ENCODE measurements around the gene NADSYN1. TPM values are rescaled to one million over a fixed set of nuclear protein-coding genes. Genes with fewer than 3 reads are reported as not detected.
A peak's percentile ranks its signal among the peaks of the same experiment; 100 is the strongest.

NADSYN1 gene
- total and polyA plus RNA-seq, 2 experiments from 2014 or later = 35.6 to 54.9 TPM

DNA sequence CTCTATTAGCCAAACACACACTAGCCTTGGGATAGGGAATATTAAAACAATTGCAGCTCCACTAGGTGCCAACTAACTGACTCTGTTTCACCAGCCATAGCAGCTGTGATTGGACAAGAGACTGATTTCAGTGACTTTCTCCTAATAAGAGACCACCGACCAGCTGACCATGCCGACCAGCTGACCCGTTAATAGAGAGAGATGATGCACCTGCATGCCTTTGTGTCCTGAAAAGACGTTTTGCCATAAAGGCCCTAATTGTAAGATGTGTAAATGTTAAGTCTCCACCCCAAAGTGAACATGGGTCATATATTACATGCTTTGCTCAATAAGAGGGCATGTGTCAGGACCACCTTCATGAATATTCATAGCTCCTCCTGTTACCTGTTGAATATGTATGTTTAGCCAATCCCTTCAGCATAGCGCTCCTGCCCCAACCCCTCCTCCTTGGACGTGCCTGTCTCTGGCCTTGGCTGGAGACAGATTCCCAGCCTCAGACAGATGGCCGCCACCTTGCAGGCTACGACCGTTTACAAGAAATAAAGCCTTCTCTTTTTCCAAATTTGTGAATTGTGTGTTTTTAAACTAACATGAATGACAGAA, 1.3 kb upstream of the NADSYN1 start:
- Mint-ChIP-seq H3K9me3 (no peaks in the 10 kb centered on the region), H3K36me3 (ENCODE audit: low read depth) (peaks cover 30% of the 10 kb centered on the region), H3K27me3 (ENCODE audit: insufficient read depth, low read depth, poor library complexity) (peaks cover 18% of the 10 kb centered on the region), H3K4me3 (peak overlapping the region; percentile 87), H3K4me1 (peaks cover 38% of the 10 kb centered on the region), H3K27ac (peak overlapping the region; percentile 68)
- no peaks in the 10 kb centered on the region; the same call in 1 of the 2 replicates for H3F3A ChIP-seq (replicated peaks; ENCODE audit: low read depth)
- peak overlapping the region; percentile 82 for H3K4me2 ChIP-seq
- H3K27ac ChIP-seq (ENCODE audit: low read depth) = peak overlapping the region; percentile 78; the same call in 1 of the 2 replicates
- no peaks in the 10 kb centered on the region for H3K27me3 ChIP-seq (ENCODE audit: insufficient read depth)
- H3K9me2 ChIP-seq (ENCODE audit: insufficient read depth) = no peaks in the 10 kb centered on the region
- no peak overlapping the region for H2AFZ ChIP-seq
- DNase-seq (ENCODE audit: low spot score) (peak; percentile 84), ATAC-seq (peak; percentile 25)
- peaks cover 15% of the 10 kb centered on the region for H3K36me3 ChIP-seq (ENCODE audit: insufficient read depth)
- H3K4me3 ChIP-seq = peak overlapping the region; percentile 94
- TF ChIP-seq STAT1 (IDR thresholded peaks at IDR 0.05; ENCODE audit: unreplicated experiment) (no peak), JUNB (IDR thresholded peaks at IDR 0.05; ENCODE audit: unreplicated experiment) (no peak), NANOG (IDR thresholded peaks at IDR 0.05; ENCODE audit: borderline replicate concordance) (no peak), CREB1 (CRISPR knock-in tag; IDR thresholded peaks at IDR 0.05; ENCODE audit: low read depth) (no peak), EZH2phosphoT487 (IDR thresholded peaks at IDR 0.05; ENCODE audit: unreplicated experiment) (no peak), EZH2 (IDR thresholded peaks at IDR 0.05; ENCODE audit: low read depth, unreplicated experiment) (no peak), POLR2AphosphoS5 (IDR thresholded peaks at IDR 0.05; ENCODE audit: low read depth) (no peak), ZNF114 (CRISPR knock-in tag; IDR thresholded peaks at IDR 0.05) (no peak), ZNF331 (CRISPR knock-in tag; IDR thresholded peaks at IDR 0.05; ENCODE audit: low read depth) (no peak)
- TF ChIP-seq, protein P1, sequence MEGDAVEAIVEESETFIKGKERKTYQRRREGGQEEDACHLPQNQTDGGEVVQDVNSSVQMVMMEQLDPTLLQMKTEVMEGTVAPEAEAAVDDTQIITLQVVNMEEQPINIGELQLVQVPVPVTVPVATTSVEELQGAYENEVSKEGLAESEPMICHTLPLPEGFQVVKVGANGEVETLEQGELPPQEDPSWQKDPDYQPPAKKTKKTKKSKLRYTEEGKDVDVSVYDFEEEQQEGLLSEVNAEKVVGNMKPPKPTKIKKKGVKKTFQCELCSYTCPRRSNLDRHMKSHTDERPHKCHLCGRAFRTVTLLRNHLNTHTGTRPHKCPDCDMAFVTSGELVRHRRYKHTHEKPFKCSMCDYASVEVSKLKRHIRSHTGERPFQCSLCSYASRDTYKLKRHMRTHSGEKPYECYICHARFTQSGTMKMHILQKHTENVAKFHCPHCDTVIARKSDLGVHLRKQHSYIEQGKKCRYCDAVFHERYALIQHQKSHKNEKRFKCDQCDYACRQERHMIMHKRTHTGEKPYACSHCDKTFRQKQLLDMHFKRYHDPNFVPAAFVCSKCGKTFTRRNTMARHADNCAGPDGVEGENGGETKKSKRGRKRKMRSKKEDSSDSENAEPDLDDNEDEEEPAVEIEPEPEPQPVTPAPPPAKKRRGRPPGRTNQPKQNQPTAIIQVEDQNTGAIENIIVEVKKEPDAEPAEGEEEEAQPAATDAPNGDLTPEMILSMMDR (conservative IDR thresholded peaks at IDR 0.05; ENCODE audit: low read depth in 2 of 2) = no peak
- TF ChIP-seq, protein P2, sequence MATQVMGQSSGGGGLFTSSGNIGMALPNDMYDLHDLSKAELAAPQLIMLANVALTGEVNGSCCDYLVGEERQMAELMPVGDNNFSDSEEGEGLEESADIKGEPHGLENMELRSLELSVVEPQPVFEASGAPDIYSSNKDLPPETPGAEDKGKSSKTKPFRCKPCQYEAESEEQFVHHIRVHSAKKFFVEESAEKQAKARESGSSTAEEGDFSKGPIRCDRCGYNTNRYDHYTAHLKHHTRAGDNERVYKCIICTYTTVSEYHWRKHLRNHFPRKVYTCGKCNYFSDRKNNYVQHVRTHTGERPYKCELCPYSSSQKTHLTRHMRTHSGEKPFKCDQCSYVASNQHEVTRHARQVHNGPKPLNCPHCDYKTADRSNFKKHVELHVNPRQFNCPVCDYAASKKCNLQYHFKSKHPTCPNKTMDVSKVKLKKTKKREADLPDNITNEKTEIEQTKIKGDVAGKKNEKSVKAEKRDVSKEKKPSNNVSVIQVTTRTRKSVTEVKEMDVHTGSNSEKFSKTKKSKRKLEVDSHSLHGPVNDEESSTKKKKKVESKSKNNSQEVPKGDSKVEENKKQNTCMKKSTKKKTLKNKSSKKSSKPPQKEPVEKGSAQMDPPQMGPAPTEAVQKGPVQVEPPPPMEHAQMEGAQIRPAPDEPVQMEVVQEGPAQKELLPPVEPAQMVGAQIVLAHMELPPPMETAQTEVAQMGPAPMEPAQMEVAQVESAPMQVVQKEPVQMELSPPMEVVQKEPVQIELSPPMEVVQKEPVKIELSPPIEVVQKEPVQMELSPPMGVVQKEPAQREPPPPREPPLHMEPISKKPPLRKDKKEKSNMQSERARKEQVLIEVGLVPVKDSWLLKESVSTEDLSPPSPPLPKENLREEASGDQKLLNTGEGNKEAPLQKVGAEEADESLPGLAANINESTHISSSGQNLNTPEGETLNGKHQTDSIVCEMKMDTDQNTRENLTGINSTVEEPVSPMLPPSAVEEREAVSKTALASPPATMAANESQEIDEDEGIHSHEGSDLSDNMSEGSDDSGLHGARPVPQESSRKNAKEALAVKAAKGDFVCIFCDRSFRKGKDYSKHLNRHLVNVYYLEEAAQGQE (IDR thresholded peaks at IDR 0.05; ENCODE audit: unreplicated experiment) = no peak
- TF ChIP-seq, protein P3, sequence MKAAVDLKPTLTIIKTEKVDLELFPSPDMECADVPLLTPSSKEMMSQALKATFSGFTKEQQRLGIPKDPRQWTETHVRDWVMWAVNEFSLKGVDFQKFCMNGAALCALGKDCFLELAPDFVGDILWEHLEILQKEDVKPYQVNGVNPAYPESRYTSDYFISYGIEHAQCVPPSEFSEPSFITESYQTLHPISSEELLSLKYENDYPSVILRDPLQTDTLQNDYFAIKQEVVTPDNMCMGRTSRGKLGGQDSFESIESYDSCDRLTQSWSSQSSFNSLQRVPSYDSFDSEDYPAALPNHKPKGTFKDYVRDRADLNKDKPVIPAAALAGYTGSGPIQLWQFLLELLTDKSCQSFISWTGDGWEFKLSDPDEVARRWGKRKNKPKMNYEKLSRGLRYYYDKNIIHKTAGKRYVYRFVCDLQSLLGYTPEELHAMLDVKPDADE (IDR thresholded peaks at IDR 0.05) = no peak
- TF ChIP-seq, protein P4, sequence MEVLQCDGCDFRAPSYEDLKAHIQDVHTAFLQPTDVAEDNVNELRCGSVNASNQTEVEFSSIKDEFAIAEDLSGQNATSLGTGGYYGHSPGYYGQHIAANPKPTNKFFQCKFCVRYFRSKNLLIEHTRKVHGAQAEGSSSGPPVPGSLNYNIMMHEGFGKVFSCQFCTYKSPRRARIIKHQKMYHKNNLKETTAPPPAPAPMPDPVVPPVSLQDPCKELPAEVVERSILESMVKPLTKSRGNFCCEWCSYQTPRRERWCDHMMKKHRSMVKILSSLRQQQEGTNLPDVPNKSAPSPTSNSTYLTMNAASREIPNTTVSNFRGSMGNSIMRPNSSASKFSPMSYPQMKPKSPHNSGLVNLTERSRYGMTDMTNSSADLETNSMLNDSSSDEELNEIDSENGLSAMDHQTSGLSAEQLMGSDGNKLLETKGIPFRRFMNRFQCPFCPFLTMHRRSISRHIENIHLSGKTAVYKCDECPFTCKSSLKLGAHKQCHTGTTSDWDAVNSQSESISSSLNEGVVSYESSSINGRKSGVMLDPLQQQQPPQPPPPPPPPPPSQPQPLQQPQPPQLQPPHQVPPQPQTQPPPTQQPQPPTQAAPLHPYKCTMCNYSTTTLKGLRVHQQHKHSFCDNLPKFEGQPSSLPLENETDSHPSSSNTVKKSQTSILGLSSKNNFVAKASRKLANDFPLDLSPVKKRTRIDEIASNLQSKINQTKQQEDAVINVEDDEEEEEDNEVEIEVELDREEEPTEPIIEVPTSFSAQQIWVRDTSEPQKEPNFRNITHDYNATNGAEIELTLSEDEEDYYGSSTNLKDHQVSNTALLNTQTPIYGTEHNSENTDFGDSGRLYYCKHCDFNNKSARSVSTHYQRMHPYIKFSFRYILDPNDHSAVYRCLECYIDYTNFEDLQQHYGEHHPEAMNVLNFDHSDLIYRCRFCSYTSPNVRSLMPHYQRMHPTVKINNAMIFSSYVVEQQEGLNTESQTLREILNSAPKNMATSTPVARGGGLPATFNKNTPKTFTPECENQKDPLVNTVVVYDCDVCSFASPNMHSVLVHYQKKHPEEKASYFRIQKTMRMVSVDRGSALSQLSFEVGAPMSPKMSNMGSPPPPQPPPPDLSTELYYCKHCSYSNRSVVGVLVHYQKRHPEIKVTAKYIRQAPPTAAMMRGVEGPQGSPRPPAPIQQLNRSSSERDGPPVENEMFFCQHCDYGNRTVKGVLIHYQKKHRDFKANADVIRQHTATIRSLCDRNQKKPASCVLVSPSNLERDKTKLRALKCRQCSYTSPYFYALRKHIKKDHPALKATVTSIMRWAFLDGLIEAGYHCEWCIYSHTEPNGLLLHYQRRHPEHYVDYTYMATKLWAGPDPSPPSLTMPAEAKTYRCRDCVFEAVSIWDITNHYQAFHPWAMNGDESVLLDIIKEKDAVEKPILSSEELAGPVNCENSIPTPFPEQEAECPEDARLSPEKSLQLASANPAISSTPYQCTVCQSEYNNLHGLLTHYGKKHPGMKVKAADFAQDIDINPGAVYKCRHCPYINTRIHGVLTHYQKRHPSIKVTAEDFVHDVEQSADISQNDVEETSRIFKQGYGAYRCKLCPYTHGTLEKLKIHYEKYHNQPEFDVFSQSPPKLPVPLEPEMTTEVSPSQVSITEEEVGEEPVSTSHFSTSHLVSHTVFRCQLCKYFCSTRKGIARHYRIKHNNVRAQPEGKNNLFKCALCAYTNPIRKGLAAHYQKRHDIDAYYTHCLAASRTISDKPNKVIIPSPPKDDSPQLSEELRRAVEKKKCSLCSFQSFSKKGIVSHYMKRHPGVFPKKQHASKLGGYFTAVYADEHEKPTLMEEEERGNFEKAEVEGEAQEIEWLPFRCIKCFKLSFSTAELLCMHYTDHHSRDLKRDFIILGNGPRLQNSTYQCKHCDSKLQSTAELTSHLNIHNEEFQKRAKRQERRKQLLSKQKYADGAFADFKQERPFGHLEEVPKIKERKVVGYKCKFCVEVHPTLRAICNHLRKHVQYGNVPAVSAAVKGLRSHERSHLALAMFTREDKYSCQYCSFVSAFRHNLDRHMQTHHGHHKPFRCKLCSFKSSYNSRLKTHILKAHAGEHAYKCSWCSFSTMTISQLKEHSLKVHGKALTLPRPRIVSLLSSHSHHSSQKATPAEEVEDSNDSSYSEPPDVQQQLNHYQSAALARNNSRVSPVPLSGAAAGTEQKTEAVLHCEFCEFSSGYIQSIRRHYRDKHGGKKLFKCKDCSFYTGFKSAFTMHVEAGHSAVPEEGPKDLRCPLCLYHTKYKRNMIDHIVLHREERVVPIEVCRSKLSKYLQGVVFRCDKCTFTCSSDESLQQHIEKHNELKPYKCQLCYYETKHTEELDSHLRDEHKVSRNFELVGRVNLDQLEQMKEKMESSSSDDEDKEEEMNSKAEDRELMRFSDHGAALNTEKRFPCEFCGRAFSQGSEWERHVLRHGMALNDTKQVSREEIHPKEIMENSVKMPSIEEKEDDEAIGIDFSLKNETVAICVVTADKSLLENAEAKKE (CRISPR knock-in tag; IDR thresholded peaks at IDR 0.05) = no peak
- peaks cover 36% of the 10 kb centered on the region for H3K4me1 ChIP-seq (ENCODE audit: insufficient read depth)
- H3K79me2 ChIP-seq (replicated peaks; ENCODE audit: insufficient read depth) = peaks cover 55% of the 10 kb centered on the region
- peaks cover 19% of the 10 kb centered on the region for H4K20me1 ChIP-seq (replicated peaks; ENCODE audit: insufficient read depth)

All from GM23338 (cell line).